IPS-NIHi7 (cell line): ENCODE data around the gene AMBRA1.
A peak's percentile ranks its signal among the peaks of the same experiment; 100 is the strongest.

ENCODE experiments used
- DNase-seq: peaks from one replicate; pipeline ENCODE4 v3.0.0; 2012; ENCODE audit warnings: mixed read lengths; ENCODE audit errors: extremely low spot score

Gene AMBRA1

GRCh38 chr11:46404476-46405017 is 189.3 kb downstream of the AMBRA1 start:
- no peak for DNase-seq

DNA sequence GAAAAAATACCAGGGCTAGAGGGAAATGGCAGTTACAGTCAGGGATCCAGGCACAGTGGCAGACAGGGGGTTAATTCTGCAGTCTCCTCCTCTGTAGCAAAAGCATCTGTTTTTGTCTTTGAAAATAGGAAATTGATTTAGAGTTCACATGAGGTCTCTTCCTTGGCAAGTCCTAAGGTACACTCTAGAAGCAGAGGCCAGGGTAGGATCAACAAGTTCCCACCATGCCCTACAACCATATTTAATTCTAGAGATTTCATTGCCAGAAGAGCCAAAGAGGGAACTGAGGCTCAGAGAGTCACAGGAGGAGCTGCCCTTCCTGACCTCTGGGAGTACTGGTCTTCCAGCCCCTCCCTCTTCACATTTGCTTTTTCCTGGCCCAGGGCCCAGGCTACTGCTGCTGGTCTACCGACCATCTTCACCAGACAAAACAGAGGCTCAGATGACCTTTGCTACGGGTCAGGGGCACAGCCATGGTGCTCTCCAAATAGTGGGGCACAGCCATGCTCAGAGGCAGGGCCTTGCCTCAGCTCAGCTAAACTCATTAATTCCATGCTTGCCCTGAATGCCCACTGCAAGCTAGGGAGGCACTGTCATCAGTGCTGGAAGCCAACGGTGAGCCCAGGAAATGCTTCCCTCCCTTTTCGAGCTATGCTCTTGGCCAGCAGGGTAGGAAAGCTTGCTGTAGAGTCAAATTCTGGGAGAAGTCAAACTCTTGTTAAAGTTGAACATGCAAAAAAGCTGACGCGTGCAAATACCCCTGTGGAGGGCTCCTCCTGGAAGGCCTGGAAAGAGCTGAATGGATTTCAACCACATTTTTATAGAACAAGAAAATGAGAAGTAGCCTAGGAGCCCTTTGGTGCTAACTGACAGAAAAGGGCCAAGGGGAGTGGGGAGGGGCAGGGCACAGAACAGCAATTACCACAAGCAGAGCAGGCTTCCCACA is 190.6 kb downstream of the AMBRA1 start:
- no peak for DNase-seq

- no peak for DNase-seq
These were observed 196.3 kb downstream of the AMBRA1 start for GRCh38 chr11:46397526-46397925.

- no peak for DNase-seq
These were observed 200.1 kb downstream of the AMBRA1 start for GRCh38 chr11:46393759-46394158.

DNA sequence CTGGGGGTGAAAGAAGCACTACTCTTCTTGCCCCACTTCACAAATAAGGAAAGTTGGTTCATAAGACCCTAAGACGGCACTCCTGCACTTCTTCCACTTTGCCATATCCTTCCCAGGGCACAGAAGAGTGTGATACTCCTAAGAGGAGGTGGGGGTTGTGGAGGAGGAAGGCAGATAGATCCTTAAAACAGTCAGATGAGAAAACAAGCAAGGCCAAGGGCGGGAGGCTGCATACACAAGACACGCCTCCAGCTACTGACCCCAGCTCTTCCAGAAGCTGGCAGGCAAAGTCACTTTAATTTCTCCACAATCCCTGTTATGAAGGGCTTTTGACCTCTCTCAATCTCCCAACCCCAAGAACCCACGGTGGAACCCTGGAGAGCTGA is 200.6 kb downstream of the AMBRA1 start:
- no peak for DNase-seq

DNA sequence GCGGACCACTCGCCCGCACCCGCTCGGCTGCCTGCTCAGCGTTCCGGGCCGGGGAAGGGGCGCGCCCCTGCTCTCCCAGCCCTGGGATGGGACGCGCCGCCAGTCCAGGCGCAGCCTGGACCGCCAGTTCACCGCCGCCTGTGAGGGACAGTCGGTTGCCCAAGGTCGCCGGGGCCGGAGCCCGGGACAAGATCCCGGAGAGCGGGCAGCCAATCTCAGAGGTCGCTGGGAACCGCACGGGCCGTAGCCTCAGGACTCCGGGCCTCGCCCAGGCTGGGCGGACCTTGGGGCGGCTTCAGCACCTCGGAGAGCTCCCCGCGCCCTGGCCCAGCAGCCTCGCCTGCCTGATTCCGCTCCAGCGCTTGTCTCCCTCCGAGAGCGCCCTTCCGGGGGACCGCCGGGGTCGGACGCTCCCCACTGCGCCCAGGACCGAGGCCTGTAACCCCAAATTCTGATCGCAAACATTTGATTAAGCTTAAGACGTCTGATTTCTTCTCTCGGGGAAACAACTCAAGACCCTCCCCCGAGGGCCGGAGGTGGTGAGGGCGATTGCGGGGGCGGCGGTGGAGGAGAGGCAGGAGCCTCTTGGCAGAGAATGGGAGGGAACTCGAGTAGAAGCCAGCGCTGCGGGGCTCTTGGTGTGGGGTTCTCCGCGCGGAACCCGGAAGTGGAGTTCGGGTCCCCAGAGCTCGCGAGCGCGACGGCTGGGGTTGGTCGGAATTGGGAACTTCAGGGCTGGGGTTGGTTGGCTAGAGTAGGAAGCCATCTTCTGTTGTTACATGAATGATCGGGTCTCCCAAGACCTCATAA is 201.2 kb downstream of the AMBRA1 start:
- DNase-seq: peak; percentile 96

GRCh38 chr11:46391578-46392420 is 202.0 kb downstream of the AMBRA1 start, which contains the start of gene CHRM4:
CHRM4 (minus strand) TSS chr11:46391776; CDS start chr11:46386557, 5,219 bp downstream.
- DNase-seq: peak; percentile 82

DNA sequence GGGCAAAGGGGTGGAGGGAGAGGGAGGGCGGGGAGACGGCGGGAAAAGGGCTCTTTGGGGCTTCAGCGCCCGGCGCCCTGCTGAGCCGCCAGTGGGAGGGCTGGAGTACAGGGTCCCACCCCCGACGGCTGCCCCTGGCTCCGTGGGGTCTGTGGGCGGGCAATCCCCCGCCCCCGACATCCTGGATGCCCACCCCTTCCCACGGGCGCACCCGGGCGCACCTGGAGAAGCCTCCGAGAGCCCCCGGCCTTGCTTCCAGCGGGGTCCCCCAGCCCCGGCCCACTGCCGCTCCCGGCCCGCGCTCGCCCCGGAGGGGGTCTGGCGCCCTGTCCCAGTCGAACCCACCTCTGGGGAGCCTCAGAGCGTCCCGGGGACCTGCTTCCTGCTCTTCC is 202.6 kb downstream of the AMBRA1 start:
- no peak for DNase-seq

- no peak for DNase-seq
These were observed 203.3 kb downstream of the AMBRA1 start for GRCh38 chr11:46390331-46391171.

GRCh38 chr11:46389450-46390330 is 204.1 kb downstream of the AMBRA1 start:
- peak; percentile 88 for DNase-seq

- DNase-seq: peak; percentile 45
These were observed 205.0 kb downstream of the AMBRA1 start for GRCh38 chr11:46388619-46389449.

DNA sequence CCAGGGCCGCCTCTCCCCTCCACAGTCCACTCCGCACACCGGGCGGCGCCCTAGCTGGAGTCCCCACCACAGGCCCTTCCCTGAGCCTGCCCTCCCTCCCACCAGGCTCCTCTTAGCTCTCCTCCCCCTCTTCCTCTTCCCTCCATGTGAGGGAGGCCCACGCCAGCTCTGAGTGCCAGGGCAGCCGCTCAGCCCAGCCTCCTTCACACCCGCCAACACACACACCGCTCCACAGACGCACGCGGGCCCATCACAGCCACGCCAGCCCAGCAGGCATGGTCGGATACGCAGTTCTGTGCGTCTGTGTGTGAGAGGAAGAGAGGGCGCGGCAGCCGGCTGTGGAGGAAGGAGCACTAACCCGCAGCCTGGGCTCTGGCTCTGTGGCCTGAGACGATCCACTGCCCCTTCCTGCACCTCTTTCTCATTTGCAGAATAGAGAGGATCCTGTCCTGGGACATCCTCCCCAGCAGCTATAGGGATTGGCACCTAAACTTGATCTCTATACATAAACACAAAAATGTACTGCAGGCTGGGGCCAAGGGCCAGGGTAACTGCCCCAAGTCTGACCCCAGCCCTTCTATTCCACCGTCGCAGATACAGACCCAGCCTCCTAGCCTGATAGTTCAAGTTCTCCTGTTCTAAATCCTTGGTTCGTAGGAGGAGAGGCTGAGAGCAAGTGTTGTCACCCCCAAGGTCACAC is 205.8 kb downstream of the AMBRA1 start:
- DNase-seq: no peak

DNA sequence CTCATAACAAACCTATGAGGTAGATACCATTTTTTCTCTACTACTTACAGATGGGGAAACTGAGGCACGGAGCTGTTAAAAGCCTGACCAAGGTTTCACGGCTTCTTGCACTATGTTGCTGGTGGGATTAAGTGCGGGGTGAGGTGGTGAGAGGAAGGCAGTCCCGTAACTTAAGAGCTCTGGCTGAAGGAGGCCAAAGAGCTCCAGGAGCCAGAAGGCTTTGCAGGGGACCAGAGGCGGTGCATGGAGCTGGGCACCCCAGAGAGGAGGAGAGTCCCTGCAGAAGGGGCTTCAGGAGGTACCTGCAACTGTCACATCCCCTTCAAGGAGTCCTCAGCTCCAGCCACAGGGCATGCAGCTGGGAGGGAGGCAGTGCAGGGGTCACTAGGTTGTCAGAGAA is 206.4 kb downstream of the AMBRA1 start:
- DNase-seq: no peak

DNA sequence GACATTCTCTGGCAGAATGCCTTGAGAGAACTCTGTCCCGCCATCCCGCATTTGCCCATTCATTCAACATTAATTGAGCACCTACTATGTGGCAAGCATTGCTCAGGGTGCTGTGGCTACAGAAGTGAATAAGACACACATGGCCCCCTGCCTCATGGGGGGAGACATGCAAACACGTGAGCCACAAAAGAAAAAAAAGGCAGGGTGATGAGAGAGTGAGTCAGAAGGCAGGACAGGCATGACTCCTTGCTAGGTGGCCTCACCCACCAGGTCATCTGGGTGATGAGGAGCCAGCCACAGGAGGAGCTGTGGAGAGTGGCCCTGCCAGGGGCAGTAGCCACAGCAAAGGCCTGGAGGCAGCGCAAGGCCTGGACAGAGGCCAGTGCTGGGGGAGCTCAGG is 207.1 kb downstream of the AMBRA1 start:
- no peak for DNase-seq

DNA sequence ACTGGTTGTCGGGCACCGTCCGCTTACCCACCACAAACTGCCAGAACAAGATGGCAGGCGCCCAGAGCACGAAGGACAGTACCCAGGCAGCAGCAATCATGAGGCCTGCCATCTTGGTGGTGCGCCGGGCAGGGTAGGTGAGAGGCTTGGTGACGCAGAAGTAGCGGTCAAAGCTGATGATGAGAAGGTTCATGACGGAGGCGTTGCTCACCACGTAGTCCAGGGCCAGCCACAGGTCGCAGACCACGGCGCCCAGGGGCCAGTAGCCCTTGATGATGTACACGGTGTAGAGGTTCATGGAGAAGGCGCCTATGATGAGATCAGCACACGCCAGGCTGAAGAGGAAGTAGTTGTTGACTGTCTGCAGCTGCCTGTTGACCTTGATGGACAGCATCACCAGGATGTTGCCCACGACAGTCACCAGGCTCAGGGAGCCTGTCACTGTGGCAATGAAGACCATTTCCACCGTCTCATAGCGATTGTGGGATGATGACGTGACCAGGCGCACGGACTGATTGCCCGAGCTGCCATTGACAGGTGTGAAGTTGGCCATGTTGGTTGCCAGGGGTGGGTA is 207.7 kb downstream of the AMBRA1 start:
- no peak for DNase-seq

DNA sequence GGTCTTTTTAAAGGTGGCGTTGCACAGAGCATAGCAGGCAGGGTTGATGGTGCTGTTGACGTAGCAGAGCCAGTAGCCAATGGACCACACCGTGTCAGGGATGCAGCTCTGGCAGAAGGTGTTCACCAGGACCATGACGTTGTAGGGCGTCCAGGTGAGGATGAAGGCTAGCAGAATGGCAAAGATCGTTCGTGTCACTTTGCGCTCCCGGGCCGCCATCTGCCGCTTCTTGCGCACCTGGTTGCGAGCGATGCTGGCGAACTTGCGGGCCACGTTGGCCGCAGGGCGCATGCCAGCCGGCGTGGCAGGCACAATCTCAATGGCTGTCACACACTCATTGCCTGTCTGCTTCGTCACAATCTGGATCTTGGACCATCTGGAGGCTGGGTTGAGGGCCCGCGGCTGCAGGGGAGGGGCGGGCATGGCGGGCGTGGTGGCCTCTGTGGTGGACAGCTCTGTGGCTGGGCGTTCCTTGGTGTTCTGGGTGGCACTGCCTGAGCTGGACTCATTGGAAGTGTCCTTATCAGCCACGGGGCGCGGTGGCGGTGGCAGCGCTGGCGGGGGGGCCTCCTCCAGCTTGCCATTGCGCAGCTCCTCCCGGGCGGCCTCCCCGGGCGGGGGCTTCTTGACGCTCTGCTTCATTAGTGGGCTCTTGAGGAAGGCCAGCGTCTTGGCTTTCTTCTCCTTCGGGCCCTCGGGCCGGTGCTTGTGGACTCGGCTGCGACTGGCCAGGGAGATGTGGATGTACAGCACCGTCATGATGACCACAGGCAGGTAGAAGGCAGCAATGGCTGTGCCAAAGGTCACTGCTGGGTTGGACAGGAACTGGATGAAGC is 208.4 kb downstream of the AMBRA1 start:
- no peak for DNase-seq
